Neural crest cell (in vitro differentiated cells): ENCODE results near the gene BID. TPM values are rescaled to one million over a fixed set of nuclear protein-coding genes. Genes with fewer than 3 reads are reported as not detected.

Experiments
- DNase-seq: peaks from one replicate; pipeline ENCODE4 v3.0.0; 2021; ENCODE audit warnings: low read depth, mixed read lengths, low spot score
- H3K27ac Mint-ChIP-seq: one replicate; pipeline ENCODE4 v1.8.0; 2021; ENCODE audit warnings: mild to moderate bottlenecking, mixed read lengths; ENCODE audit not compliant: unreplicated experiment
- H3K27me3 Mint-ChIP-seq: 2 replicates; pipeline ENCODE4 v1.8.0; 2021; ENCODE audit warnings: low read depth, mild to moderate bottlenecking, mixed read lengths
- H3K36me3 Mint-ChIP-seq: 2 replicates; pipeline ENCODE4 v1.8.0; 2021; ENCODE audit warnings: low read depth, mild to moderate bottlenecking, mixed read lengths
- H3K4me1 Mint-ChIP-seq: 2 replicates; pipeline ENCODE4 v1.8.0; 2021; ENCODE audit warnings: mixed read lengths
- H3K4me3 Mint-ChIP-seq: one replicate; pipeline ENCODE4 v1.8.0; 2021; ENCODE audit warnings: mild to moderate bottlenecking, mixed read lengths
- H3K9me3 Mint-ChIP-seq: 2 replicates; pipeline ENCODE4 v1.8.0; 2021; ENCODE audit warnings: mixed read lengths
- CTCF ChIP-seq: fragments of 200-600 bp; sonication (generic); conservative IDR thresholded peaks from 2 replicates; pipeline ENCODE4 v1.5.0; 2021; ENCODE audit warnings: antibody characterized with exemption, mild to moderate bottlenecking
- total RNA-seq: library from RNA; stranded (reverse); gene quantifications from 2 replicates; pipeline ENCODE4 v1.2.1, GENCODE V29; 2021

Gene BID
- total RNA-seq, 1 donor from 2014 or later: 26.5 TPM

DNA sequence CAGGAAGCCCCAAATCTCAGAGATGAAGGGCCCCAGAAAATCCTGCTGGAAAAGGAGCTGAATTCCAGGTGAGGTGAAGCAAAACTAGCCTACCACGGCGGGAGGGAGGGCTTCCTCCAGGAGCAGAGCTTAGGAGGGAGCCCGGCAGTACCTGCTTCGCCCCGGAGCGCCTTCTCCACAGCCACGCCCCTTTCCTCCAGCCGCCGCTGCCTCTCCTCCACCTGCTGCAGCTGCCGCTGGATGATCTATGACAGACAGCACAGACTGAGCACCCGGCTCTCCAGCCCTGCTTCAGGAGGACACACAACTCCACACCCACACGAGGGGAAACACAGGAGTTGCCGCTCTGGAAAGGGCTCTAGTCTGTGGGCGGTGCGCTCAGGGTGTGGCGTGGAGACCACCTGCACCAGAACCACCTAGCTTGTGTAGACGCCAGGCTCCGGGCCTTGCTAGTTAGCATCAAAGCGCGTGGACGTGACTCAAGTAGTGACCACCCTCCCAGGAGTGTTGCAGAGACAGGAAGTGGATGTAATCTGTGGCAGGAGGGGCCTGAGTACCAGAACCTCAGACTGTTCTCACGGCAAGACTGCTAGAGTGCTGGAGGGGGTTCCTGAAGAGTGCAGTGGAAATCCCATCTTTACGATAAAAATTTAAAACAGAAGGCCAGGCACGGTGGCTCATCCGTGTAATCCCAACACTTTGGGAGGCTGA, 34.6 kb upstream of the BID start:
- peaks cover 10% of the 10 kb centered on the region for H3K36me3 Mint-ChIP-seq

DNA sequence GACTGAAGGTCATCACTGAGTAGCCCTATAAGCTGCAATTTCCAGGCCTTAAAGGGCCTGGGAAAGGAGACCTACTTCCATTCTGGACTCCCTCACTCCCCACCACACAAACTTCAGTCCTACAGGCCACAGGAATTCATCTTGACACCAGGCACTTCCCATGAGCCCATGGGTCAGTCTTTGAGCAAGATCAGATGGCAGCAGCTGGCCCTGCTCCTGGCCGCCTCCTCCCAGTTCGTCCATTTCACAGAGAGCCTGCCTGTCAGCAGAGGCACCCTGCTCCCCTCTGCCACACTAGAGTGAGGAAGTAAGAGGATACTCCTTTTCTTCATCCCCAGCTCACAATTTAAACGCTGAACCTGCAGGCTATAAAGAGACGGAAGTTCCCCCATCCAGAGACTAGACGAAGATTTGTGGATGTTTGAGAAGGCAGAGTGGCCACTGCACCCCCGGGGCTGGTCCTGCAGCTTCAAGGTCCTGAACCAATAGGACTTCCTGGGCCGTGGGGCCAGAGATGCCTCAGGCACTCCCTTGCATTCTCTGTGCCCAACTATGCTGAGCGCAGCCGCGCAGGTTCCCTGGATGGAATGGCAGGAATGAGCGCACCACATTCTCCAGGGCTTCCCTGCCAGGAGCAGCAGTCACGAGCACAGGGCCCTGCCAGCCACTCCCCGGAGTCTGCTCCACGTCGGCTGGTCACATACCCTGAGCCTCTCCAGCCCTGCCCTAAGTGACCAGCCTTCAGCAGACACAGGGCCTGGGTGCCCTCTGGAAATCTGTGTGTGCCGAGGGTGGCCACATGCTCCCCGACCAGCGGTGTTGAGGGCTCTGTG, 33.5 kb upstream of the BID start:
- Mint-ChIP-seq H3K9me3 (no peaks in the 10 kb centered on the region), H3K27me3 (no peaks in the 10 kb centered on the region), H3K27ac (peak overlapping the region; percentile 50), H3K36me3 (peaks cover 12% of the 10 kb centered on the region), H3K4me3 (no peak overlapping the region), H3K4me1 (peaks cover 6% of the 10 kb centered on the region)
- no peak for DNase-seq
- TF ChIP-seq CTCF: no peak

More for the DNA sequence above, 34.6 kb upstream of the BID start:
- Mint-ChIP-seq H3K27ac (peak overlapping the region; percentile 67), H3K27me3 (no peaks in the 10 kb centered on the region), H3K9me3 (no peaks in the 10 kb centered on the region), H3K4me1 (no peaks in the 10 kb centered on the region), H3K4me3 (no peak overlapping the region)
- no peak for DNase-seq
- TF ChIP-seq CTCF: no peak

DNA sequence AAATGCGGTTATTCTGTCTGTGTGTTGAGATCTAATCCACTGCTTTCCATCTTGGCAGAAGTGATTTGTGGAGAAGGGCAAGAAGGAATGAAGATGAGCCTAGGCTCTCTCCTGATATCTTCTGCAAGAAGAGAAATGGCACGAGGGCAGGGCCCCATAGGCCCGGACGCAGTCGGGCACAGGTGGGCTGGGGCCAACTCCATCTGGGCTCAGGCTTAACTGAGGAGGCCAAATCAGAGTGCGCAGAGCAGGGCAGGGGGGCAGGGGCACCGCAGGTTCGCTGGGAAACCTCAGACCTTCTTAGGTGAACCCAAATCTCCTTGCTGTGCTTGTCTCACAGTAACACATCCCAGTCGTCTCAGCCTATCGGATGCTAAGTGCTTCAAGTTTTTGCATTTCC, 32.8 kb upstream of the BID start:
- no peaks in the 10 kb centered on the region for H3K9me3 Mint-ChIP-seq
- peaks cover 6% of the 10 kb centered on the region for H3K4me1 Mint-ChIP-seq
- H3K4me3 Mint-ChIP-seq: no peak overlapping the region
- DNase-seq: no peak
- H3K27ac Mint-ChIP-seq: no peak overlapping the region
- H3K36me3 Mint-ChIP-seq: peaks cover 12% of the 10 kb centered on the region
- no peak for TF ChIP-seq CTCF
- no peaks in the 10 kb centered on the region for H3K27me3 Mint-ChIP-seq

- TF ChIP-seq CTCF: no peak
- Mint-ChIP-seq H3K4me3 (no peak overlapping the region), H3K27ac (no peak overlapping the region), H3K36me3 (peaks cover 12% of the 10 kb centered on the region), H3K4me1 (peaks cover 6% of the 10 kb centered on the region), H3K9me3 (no peaks in the 10 kb centered on the region), H3K27me3 (no peaks in the 10 kb centered on the region)
- DNase-seq: no peak
Measured at GRCh38 chr22:17806437-17806836, 32.2 kb upstream of the BID start.

GRCh38 chr22:17804331-17805080, 30.2 kb upstream of the BID start:
- Mint-ChIP-seq H3K4me3 (no peak overlapping the region), H3K36me3 (peaks cover 8% of the 10 kb centered on the region), H3K9me3 (no peaks in the 10 kb centered on the region), H3K27ac (peak overlapping the region; percentile 78), H3K27me3 (no peaks in the 10 kb centered on the region), H3K4me1 (peaks cover 11% of the 10 kb centered on the region)
- TF ChIP-seq CTCF: no peak
- no peak for DNase-seq
